NK-92 (cell line): ENCODE measurements around the gene KCTD16.

Experiments used
- DNase-seq: peaks from one replicate; lab custom pipeline; 2025; ENCODE audit not compliant: unreplicated experiment; lab: John Stamatoyannopoulos, UW

The KCTD16 gene

GRCh38 chr5:144329681-144330080 is 159.0 kb downstream of the KCTD16 start:
- no peak for DNase-seq

- no peak for DNase-seq
These were observed 160.7 kb downstream of the KCTD16 start for GRCh38 chr5:144331361-144331760.

GRCh38 chr5:144332265-144332664 is 161.6 kb downstream of the KCTD16 start:
- no peak for DNase-seq

GRCh38 chr5:144333336-144333920 is 162.8 kb downstream of the KCTD16 start:
- no peak for DNase-seq

- DNase-seq, result no peak
These were observed 164.9 kb downstream of the KCTD16 start for GRCh38 chr5:144335561-144335960.

- DNase-seq, result no peak
These were observed 165.7 kb downstream of the KCTD16 start for GRCh38 chr5:144336191-144336961.

- DNase-seq, result no peak
These were observed 181.7 kb downstream of the KCTD16 start for GRCh38 chr5:144352330-144352729.

GRCh38 chr5:144352732-144353317 is 182.2 kb downstream of the KCTD16 start:
- DNase-seq, result no peak

GRCh38 chr5:144356489-144356888 is 185.8 kb downstream of the KCTD16 start:
- DNase-seq, result no peak

- DNase-seq, result no peak
These were observed 190.7 kb downstream of the KCTD16 start for GRCh38 chr5:144361406-144361805.

- no peak for DNase-seq
These were observed 195.2 kb downstream of the KCTD16 start for GRCh38 chr5:144365885-144366284.

GRCh38 chr5:144367991-144368390 is 197.3 kb downstream of the KCTD16 start:
- no peak for DNase-seq

- no peak for DNase-seq
These were observed 197.9 kb downstream of the KCTD16 start for GRCh38 chr5:144368556-144368955.

GRCh38 chr5:144369006-144369405 is 198.3 kb downstream of the KCTD16 start:
- DNase-seq, result no peak

- DNase-seq, result no peak
These were observed 199.6 kb downstream of the KCTD16 start for GRCh38 chr5:144370273-144370672.

- no peak for DNase-seq
These were observed 204.0 kb downstream of the KCTD16 start for GRCh38 chr5:144374637-144375036.

- no peak for DNase-seq
These were observed 206.5 kb downstream of the KCTD16 start for GRCh38 chr5:144377207-144377606.

- DNase-seq, result no peak
These were observed 208.0 kb downstream of the KCTD16 start for GRCh38 chr5:144378681-144379080.

GRCh38 chr5:144385597-144385996 is 214.9 kb downstream of the KCTD16 start:
- DNase-seq, result no peak

GRCh38 chr5:144386315-144386714 is 215.6 kb downstream of the KCTD16 start:
- no peak for DNase-seq

- DNase-seq, result no peak
These were observed 219.5 kb downstream of the KCTD16 start for GRCh38 chr5:144390133-144390532.

- no peak for DNase-seq
These were observed 220.4 kb downstream of the KCTD16 start for GRCh38 chr5:144391044-144391443.
